Spleen (tissue), 11 donors: Measurements from ENCODE around the gene MPP3. TPM values are rescaled to one million over a fixed set of nuclear protein-coding genes. Genes with fewer than 3 reads are reported as not detected.
A peak's percentile ranks its signal among the peaks of the same experiment; 100 is the strongest.
"Not testable (repeated sequence)": the region's sequence is repeated elsewhere in the genome, so short reads cannot be mapped to it uniquely, and the experiment has no call there.

Experiments
- DNase-seq: peaks from one replicate; pipeline ENCODE4 v3.0.0-alpha.2; 2020
- H3K27ac ChIP-seq, 8 donors: fragments of 200-600 bp; sonication (generic) in 7 of 8; 1 replicate in 4 of 8; 2 replicates in 4 of 8; pipeline versions ENCODE4 v1.5.0 to v1.8.0; 2016 to 2021; ENCODE audit warnings: inconsistent platforms in 4 of 8, mild to moderate bottlenecking in 4 of 8, moderate library complexity in 1 of 8
- H3K27me3 ChIP-seq, 7 donors: fragments of 200-600 bp; sonication (generic) in 6 of 7; replicated peaks in 1 of 7; 1 replicate in 4 of 7; 2 replicates in 3 of 7; pipeline versions ENCODE4 v1.5.0 to v1.8.0; 2016 to 2021; ENCODE audit warnings: inconsistent platforms in 3 of 7, mild to moderate bottlenecking in 1 of 7
- H3K36me3 ChIP-seq, 6 donors: fragments of 200-600 bp; sonication (generic) in 5 of 6; 1 replicate in 4 of 6; 2 replicates in 2 of 6; pipeline versions ENCODE4 v1.5.0 to v1.8.0; 2016 to 2021; ENCODE audit warnings: inconsistent platforms in 2 of 6
- H3K4me1 ChIP-seq, 6 donors: fragments of 200-600 bp; sonication (generic) in 5 of 6; 1 replicate in 3 of 6; 2 replicates in 3 of 6; pipeline versions ENCODE4 v1.5.0 to v1.8.0; 2016 to 2021; ENCODE audit warnings: inconsistent platforms in 3 of 6
- H3K4me3 ChIP-seq, 8 donors: fragments of 200-600 bp; sonication (generic) in 7 of 8; 1 replicate in 4 of 8; 2 replicates in 4 of 8; pipeline versions ENCODE4 v1.5.0 to v1.8.0; 2016 to 2021; ENCODE audit warnings: inconsistent platforms in 4 of 8, mild to moderate bottlenecking in 4 of 8, moderate library complexity in 2 of 8
- H3K9me3 ChIP-seq, 8 donors: fragments of 200-600 bp; sonication (generic) in 7 of 8; 1 replicate in 4 of 8; 2 replicates in 4 of 8; pipeline versions ENCODE4 v1.5.0 to v1.8.0; 2016 to 2021; ENCODE audit warnings: inconsistent platforms in 4 of 8
- CTCF ChIP-seq, 11 experiments: fragments of 200-600 bp in 7 of 11; fragments of 450-650 bp in 4 of 11; sonication (generic) in 4 of 11; IDR thresholded peaks in 8 of 11; conservative IDR thresholded peaks in 3 of 11; 1 replicate in 7 of 11; 2 replicates in 4 of 11; pipeline versions ENCODE4 v1.4.0 to v1.8.0; 2016 to 2021; ENCODE audit warnings: antibody characterized with exemption in 11 of 11, inconsistent platforms in 4 of 11, mild to moderate bottlenecking in 1 of 11
- POLR2A ChIP-seq, 3 donors: fragments of 450-650 bp; IDR thresholded peaks; one replicate each; pipeline ENCODE4 v1.5.1; 2017; ENCODE audit warnings: antibody characterized with exemption in 3 of 3, mild to moderate bottlenecking in 1 of 3
- POLR2AphosphoS5 ChIP-seq, 3 donors: sonication (generic); formaldehyde crosslinking; IDR thresholded peaks; one replicate each; pipeline ENCODE4 v1.5.1; 2017; ENCODE audit warnings: antibody characterized with exemption in 3 of 3
- WGBS, 5 donors: extraction: QIAGEN DNeasy Blood & Tissue Kit in 3 of 5; methylation state at CpG; one replicate each; pipeline versions ENCODE4 v1.1.5 to v1.1.7; 2013 to 2018; 5-methylcytosine and 5-hydroxymethylcytosine counted together
- intact Hi-C: fragments of 100-400 bp; cut with DNase I; formaldehyde crosslinking; loops from one replicate; pipeline ENCODE4 v1.15.0; 2023; ENCODE audit warnings: low total_unique reads
- polyA plus RNA-seq, 3 donors: library from polyadenylated mRNA; stranded (reverse); fragments of 200-250 nt; gene quantifications; one replicate each; pipeline ENCODE4 v1.2.1, GENCODE V29; 2013
- total RNA-seq, 7 donors: library from RNA; depleted of rRNA in 3 of 7; stranded (reverse); fragments of >200 nt in 3 of 7; fragmentation: NEBNext Ultra II Directional in 4 of 7; extraction: Animal tissue kit (Norgen Biotek cat#: 25700) in 4 of 7; gene quantifications; one replicate each; pipeline versions ENCODE4 v1.1.0 to v1.2.1, GENCODE V29; 2016 to 2021
- donor health status: healthy with polysubstance abuse.
- donor health status: DM: no; HTN: no; CAD: no; lungs with moderate emphysema.
- donor health status: DM: no; HTN: no; CAD: no.
- donor health status: Bipolar disorder and iron deficiency.
- donor health status: healthy.
- donor health status: DM: no; HTN: no; CAD: no.
- donor health status: DM: yes; HTN: yes; CAD: no.

Gene MPP3
- total and polyA plus RNA-seq, 10 donors: 1.9 to 23.9 (median 7.1) TPM

- WGBS, 5 donors: 63 to 67% (median 66%) methylated on average over 7 of the region's 7 CpGs
- TF ChIP-seq CTCF (IDR thresholded peaks at IDR 0.05 in 8 of 11, conservative IDR thresholded peaks at IDR 0.05 in 3 of 11) (no peak), POLR2A (IDR thresholded peaks at IDR 0.05) (no peak), POLR2AphosphoS5 (IDR thresholded peaks at IDR 0.05) (no peak)
These were observed 10.0 kb upstream of the MPP3 start for GRCh38 chr17:43842975-43843325.

GRCh38 chr17:43842091-43842974 lies 9.4 kb upstream of the MPP3 start:
- 78 to 86% (median 81%) methylated on average over 33 to 54 of the region's 54 CpGs for WGBS, 5 donors
- H3K27ac ChIP-seq, H3K9me3 ChIP-seq, DNase-seq, H3K4me3 ChIP-seq, H3K36me3 ChIP-seq: not testable (repeated sequence)
- Histone ChIP-seq H3K27me3 (peaks cover 0 to 20% (median 0%) of the 10 kb centered on the region in 7 donors), H3K4me1 (peaks cover 0 to 39% (median 31%) of the 10 kb centered on the region in 6 donors)
- intact Hi-C loops: loop anchor here (10.0 kb wide), 1 partner anchor 148 kb away; no protein-coding TSS in a partner anchor

More at GRCh38 chr17:43842975-43843325, 10.0 kb upstream of the MPP3 start:
- intact Hi-C loops: loop anchor here (10.0 kb wide), 1 partner anchor 148 kb away; no protein-coding TSS in a partner anchor
- H3K36me3 ChIP-seq: no peaks in the 10 kb centered on the region
- no peaks in the 10 kb centered on the region for H3K9me3 ChIP-seq
- H3K4me1 ChIP-seq: peaks cover 0 to 39% (median 31%) of the 10 kb centered on the region in 6 donors
- peaks cover 0 to 21% (median 0%) of the 10 kb centered on the region in 7 donors for H3K27me3 ChIP-seq
- H3K27ac ChIP-seq: no peak overlapping the region
- no peak for DNase-seq
- H3K4me3 ChIP-seq: no peak overlapping the region

GRCh38 chr17:43841282-43841681 lies 8.3 kb upstream of the MPP3 start:
- TF ChIP-seq CTCF (IDR thresholded peaks at IDR 0.05 in 8 of 11, conservative IDR thresholded peaks at IDR 0.05 in 3 of 11): no peak
- TF ChIP-seq POLR2AphosphoS5 (IDR thresholded peaks at IDR 0.05): no peak
- Histone ChIP-seq H3K27ac (no peak overlapping the region), H3K36me3 (no peaks in the 10 kb centered on the region), H3K27me3 (peaks cover 0 to 18% (median 0%) of the 10 kb centered on the region in 7 donors), H3K4me3 (no peak overlapping the region), H3K9me3 (no peaks in the 10 kb centered on the region), H3K4me1 (peaks cover 0 to 29% (median 27%) of the 10 kb centered on the region in 6 donors)
- intact Hi-C loops: loop anchor here (10.0 kb wide), 1 partner anchor 146 kb away; no protein-coding TSS in a partner anchor
- 71 to 81% (median 80%) methylated on average over 4 of the region's 4 CpGs for WGBS, 5 donors
- no peak for DNase-seq

- peak overlapping the region in 2 of 8 donors; percentile 19 to 27 for H3K27ac ChIP-seq
- 36 to 60% (median 51%) methylated on average over 4 of the region's 4 CpGs for WGBS, 5 donors
These were observed 7.9 kb upstream of the MPP3 start for GRCh38 chr17:43840814-43841213.

More at GRCh38 chr17:43840814-43841213, 7.9 kb upstream of the MPP3 start:
- Histone ChIP-seq H3K36me3 (no peaks in the 10 kb centered on the region), H3K27me3 (peaks cover 0 to 18% (median 0%) of the 10 kb centered on the region in 7 donors), H3K4me1 (peaks cover 0 to 24% (median 23%) of the 10 kb centered on the region in 6 donors), H3K9me3 (no peaks in the 10 kb centered on the region), H3K4me3 (no peak overlapping the region)
- DNase-seq: no peak
- TF ChIP-seq POLR2AphosphoS5 (IDR thresholded peaks at IDR 0.05) (no peak), CTCF (IDR thresholded peaks at IDR 0.05 in 8 of 11, conservative IDR thresholded peaks at IDR 0.05 in 3 of 11) (peak in 5 of 11 experiments; percentile 8 to 25 (median 12))
- intact Hi-C loops: loop anchor here (10.0 kb wide), 1 partner anchor 146 kb away; no protein-coding TSS in a partner anchor
